ENCODE results near the gene C2orf66.

- no peak for TF ChIP-seq CTCF (conservative IDR thresholded peaks at IDR 0.05 in 1 of 2, IDR thresholded peaks at IDR 0.05 in 1 of 2; ENCODE audit: extremely low read depth in 1 of 2, insufficient read depth in 1 of 2, low read depth in 1 of 2, low read length in 2 of 2)
- TF ChIP-seq EZH2 (IDR thresholded peaks at IDR 0.05; ENCODE audit: borderline replicate concordance, low read length), result no peak
Observed at GRCh38 chr2:196783431-196784094, 25.6 kb downstream of the C2orf66 start.

Measured in mammary epithelial cell (primary cell).